AG08395 (cell line): ENCODE data around the gene FALEC.

Experiments
- DNase-seq: peaks from one replicate; pipeline ENCODE4 v3.0.0; 2012; ENCODE audit warnings: mixed read lengths, low spot score

Gene FALEC

GRCh38 chr1:150511985-150512660, 3.4 kb upstream of the FALEC start:
- no peak for DNase-seq

- DNase-seq = no peak
Measured at GRCh38 chr1:150512846-150513245, 2.7 kb upstream of the FALEC start.

GRCh38 chr1:150513351-150513791, 2.2 kb upstream of the FALEC start:
- no peak for DNase-seq

- no peak for DNase-seq
Measured at GRCh38 chr1:150514260-150514659, 1.3 kb upstream of the FALEC start.

- DNase-seq = no peak
Measured at GRCh38 chr1:150514913-150515327, 632 bp upstream of the FALEC start.

- no peak for DNase-seq
Measured at GRCh38 chr1:150516050-150516591, 569 bp downstream of the FALEC start.

- no peak for DNase-seq
Measured at GRCh38 chr1:150516616-150517015, 1.1 kb downstream of the FALEC start.

- DNase-seq = no peak
Measured at GRCh38 chr1:150521196-150521968, 5.8 kb downstream of the FALEC start.

GRCh38 chr1:150525348-150525747, 9.8 kb downstream of the FALEC start:
- no peak for DNase-seq

GRCh38 chr1:150528196-150528595, 12.6 kb downstream of the FALEC start:
- DNase-seq = peak; percentile 70

- peak; percentile 57 for DNase-seq
Measured at GRCh38 chr1:150529017-150529416, 13.5 kb downstream of the FALEC start.

- no peak for DNase-seq
Measured at GRCh38 chr1:150530491-150531159, 15.1 kb downstream of the FALEC start.

- no peak for DNase-seq
Measured at GRCh38 chr1:150532860-150533259, 17.3 kb downstream of the FALEC start.

- no peak for DNase-seq
Measured at GRCh38 chr1:150534002-150534401, 18.4 kb downstream of the FALEC start.

- peak; percentile 63 for DNase-seq
Measured at GRCh38 chr1:150535511-150536287, 20.1 kb downstream of the FALEC start.

- DNase-seq = no peak
Measured at GRCh38 chr1:150536836-150537731, 21.5 kb downstream of the FALEC start.

GRCh38 chr1:150537732-150538684, 22.5 kb downstream of the FALEC start:
- DNase-seq = peak; percentile 58

- peak; percentile 40 for DNase-seq
Measured at GRCh38 chr1:150543500-150544143, 28.1 kb downstream of the FALEC start.

GRCh38 chr1:150544204-150544603, 28.7 kb downstream of the FALEC start:
- no peak for DNase-seq
